Measurements from ENCODE around the gene CR1L. TPM values are rescaled to one million over a fixed set of nuclear protein-coding genes. Genes with fewer than 3 reads are reported as not detected.
"Not testable (repeated sequence)": the region's sequence is repeated elsewhere in the genome, so short reads cannot be mapped to it uniquely, and the experiment has no call there.

Gene CR1L
- total RNA-seq, 2 donors from 2014 or later: not detected

DNA sequence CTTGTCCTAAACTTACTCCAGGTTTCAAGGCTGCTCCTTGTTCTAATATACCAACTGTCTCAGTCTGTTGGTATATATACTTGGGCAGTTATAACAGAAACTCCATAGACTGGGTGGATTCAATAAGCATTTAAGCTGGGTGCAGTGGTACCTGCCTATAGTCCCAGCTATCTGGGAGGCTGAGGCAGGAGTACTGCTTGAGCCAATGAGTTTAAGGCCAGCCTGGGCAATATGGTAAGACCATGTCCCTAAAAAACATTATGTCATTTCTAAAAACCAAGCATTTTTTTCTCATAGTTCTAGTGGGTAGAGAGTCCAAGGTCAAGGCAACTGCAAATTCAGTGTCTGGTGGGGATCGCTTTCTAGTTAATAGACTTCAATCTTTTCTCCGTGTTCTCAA lies 17.4 kb upstream of the CR1L start:
- WGBS: 98% methylated on average over 2 of the region's 2 CpGs
- intact Hi-C loops (cut with DNase I): no loop called here
- H3K4me1 ChIP-seq (replicated peaks): no peaks in the 10 kb centered on the region
- TF ChIP-seq POLR2A (IDR thresholded peaks at IDR 0.05) (no peak), POLR2AphosphoS5 (IDR thresholded peaks at IDR 0.05) (no peak)
- TF ChIP-seq, protein P1, sequence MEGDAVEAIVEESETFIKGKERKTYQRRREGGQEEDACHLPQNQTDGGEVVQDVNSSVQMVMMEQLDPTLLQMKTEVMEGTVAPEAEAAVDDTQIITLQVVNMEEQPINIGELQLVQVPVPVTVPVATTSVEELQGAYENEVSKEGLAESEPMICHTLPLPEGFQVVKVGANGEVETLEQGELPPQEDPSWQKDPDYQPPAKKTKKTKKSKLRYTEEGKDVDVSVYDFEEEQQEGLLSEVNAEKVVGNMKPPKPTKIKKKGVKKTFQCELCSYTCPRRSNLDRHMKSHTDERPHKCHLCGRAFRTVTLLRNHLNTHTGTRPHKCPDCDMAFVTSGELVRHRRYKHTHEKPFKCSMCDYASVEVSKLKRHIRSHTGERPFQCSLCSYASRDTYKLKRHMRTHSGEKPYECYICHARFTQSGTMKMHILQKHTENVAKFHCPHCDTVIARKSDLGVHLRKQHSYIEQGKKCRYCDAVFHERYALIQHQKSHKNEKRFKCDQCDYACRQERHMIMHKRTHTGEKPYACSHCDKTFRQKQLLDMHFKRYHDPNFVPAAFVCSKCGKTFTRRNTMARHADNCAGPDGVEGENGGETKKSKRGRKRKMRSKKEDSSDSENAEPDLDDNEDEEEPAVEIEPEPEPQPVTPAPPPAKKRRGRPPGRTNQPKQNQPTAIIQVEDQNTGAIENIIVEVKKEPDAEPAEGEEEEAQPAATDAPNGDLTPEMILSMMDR (IDR thresholded peaks at IDR 0.05): no peak
- H3K9me3 ChIP-seq: no peaks in the 10 kb centered on the region
- no peaks in the 10 kb centered on the region for H3K27me3 ChIP-seq (replicated peaks; ENCODE audit: insufficient read depth)
- no peak for DNase-seq (ENCODE audit: low spot score)
- no peak overlapping the region for H3K4me3 ChIP-seq
- no peak overlapping the region for H3K27ac ChIP-seq
- no peaks in the 10 kb centered on the region for H3K36me3 ChIP-seq

DNA sequence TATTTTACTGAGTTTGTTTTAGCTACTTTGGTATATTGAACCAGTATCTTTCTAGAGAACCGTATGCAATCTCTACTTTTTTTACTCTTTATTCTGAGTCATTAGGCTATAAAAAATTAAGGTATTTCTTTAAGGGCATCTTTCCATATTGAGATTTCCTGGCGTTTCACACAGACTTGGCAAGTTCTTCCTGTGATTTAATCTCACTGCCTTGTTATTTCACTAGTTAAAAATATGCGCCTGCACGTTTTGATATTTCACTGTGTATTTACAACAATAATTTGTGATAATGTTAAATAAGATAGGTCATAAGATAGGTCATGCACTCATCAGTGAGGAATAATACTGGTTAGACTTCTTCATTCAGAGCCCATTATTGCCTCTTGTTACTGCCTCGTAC lies 16.2 kb upstream of the CR1L start:
- no peak overlapping the region for H3K4me3 ChIP-seq
- TF ChIP-seq POLR2AphosphoS5 (IDR thresholded peaks at IDR 0.05): no peak
- TF ChIP-seq, protein P1 (IDR thresholded peaks at IDR 0.05): no peak
- TF ChIP-seq POLR2A (IDR thresholded peaks at IDR 0.05): no peak
- intact Hi-C loops (cut with DNase I): no loop called here
- no peak for DNase-seq (ENCODE audit: low spot score)
- H3K27ac ChIP-seq: no peak overlapping the region
- WGBS: 16% methylated on average over 5 of the region's 5 CpGs
- no peaks in the 10 kb centered on the region for H3K27me3 ChIP-seq (replicated peaks; ENCODE audit: insufficient read depth)
- no peaks in the 10 kb centered on the region for H3K4me1 ChIP-seq (replicated peaks)
- H3K9me3 ChIP-seq: no peaks in the 10 kb centered on the region
- H3K36me3 ChIP-seq: no peaks in the 10 kb centered on the region

DNA sequence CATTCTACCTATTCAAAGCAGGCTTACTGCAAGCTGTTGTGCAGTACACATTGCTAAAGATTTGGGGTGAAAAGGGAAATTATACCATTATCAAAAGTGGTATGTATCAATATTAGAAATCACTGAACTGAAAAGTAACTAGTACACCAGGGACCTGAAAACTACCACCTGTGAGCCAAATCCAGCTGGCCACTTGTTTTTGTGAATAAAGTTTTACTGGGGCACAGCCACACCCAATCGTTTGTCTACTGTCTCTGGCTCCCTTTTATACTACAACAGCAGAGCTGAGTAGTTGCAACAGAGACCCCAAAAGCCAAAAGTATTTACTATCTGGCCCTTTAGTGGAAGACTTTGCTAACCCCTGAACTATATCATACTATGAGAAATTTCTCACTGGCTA lies 13.8 kb upstream of the CR1L start:
- DNase-seq (ENCODE audit: low spot score): no peak
- intact Hi-C loops (cut with DNase I): no loop called here
- H3K4me1 ChIP-seq (replicated peaks): no peaks in the 10 kb centered on the region
- no peak overlapping the region for H3K4me3 ChIP-seq
- TF ChIP-seq POLR2A (IDR thresholded peaks at IDR 0.05): no peak
- H3K36me3 ChIP-seq: no peaks in the 10 kb centered on the region
- H3K27me3 ChIP-seq (replicated peaks; ENCODE audit: insufficient read depth): no peaks in the 10 kb centered on the region
- H3K9me3 ChIP-seq: no peaks in the 10 kb centered on the region
- no peak overlapping the region for H3K27ac ChIP-seq
- 32% methylated on average over 1 of the region's 1 CpG for WGBS

DNA sequence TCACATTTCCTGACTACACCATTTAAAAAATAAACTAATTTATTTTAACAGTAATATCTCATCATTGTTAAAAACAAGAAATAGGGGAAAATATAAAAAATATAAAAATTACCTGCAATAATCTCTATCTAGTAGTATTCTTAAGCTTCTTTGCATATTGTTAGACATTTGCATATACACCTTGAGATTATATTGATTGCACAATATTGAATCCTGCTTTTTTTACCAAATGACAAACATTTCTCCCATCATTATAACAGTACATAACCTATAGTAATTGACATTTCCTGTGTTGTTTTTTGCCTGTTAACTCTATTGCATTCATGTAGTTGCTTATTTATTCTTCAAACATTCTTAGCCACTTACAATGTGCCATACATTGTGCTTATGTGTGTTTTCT lies 11.7 kb upstream of the CR1L start:
- no peak overlapping the region for H3K27ac ChIP-seq
- intact Hi-C loops (cut with DNase I): no loop called here
- H3K9me3 ChIP-seq: no peaks in the 10 kb centered on the region
- no peak overlapping the region for H3K4me3 ChIP-seq
- DNase-seq (ENCODE audit: low spot score): no peak
- no peak for TF ChIP-seq POLR2AphosphoS5 (IDR thresholded peaks at IDR 0.05)
- TF ChIP-seq, protein P1 (IDR thresholded peaks at IDR 0.05): no peak
- TF ChIP-seq POLR2A (IDR thresholded peaks at IDR 0.05): no peak
- no peaks in the 10 kb centered on the region for H3K27me3 ChIP-seq (replicated peaks; ENCODE audit: insufficient read depth)
- no peaks in the 10 kb centered on the region for H3K4me1 ChIP-seq (replicated peaks)
- no peaks in the 10 kb centered on the region for H3K36me3 ChIP-seq

DNA sequence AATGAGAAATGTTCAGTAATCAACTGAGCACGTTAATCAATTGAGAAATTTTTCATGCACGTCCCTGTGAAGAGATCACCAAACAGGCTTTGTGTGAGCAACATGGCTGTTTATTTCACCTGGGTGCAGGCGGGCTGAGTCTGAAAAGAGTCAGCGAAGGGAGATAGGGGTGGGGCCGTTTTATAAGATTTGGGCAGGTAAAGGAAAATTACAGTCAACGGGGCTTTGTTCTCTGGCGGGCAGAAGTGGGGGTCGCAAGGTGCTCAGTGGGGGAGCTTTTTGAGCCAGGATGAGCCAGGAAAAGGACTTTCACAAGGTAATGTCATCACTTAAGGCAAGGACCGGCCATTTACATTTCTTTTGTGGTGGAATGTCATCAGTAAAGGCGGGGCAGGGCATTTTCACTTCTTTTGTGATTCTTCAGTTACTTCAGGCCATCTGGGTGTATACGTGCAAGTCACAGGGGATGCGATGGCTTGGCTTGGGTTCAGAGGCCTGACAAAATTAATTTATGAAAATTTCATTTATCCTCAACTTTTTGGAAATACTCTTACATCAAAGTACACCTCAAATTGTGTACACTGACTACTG lies 11.1 kb upstream of the CR1L start:
- WGBS: 60% methylated on average over 12 of the region's 12 CpGs
- H3K27ac ChIP-seq; intact Hi-C loops (cut with DNase I); H3K4me3 ChIP-seq; H3K36me3 ChIP-seq; H3K9me3 ChIP-seq; DNase-seq (ENCODE audit: low spot score); H3K27me3 ChIP-seq (replicated peaks; ENCODE audit: insufficient read depth); H3K4me1 ChIP-seq (replicated peaks): not testable (repeated sequence)

DNA sequence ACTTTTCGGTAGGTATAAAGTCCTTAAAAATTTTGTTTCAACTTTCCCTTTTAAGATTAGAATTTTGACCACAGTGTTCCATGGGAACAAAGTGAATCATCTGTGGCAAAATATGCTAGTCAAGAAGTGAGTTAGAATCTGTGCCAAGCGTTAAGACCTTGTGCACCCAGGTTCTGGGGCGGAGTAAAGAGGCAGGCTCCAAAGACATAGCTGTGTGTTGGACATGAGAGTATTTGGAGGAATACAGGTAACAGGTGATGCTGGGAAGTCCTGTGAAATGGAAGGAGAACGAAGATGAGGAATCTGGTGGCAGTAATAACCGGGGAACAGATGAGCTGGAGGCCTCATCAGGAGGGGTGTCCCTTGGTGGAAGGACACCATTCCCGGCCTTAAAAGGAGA lies 10.6 kb upstream of the CR1L start:
- H3K36me3 ChIP-seq; H3K4me3 ChIP-seq; H3K4me1 ChIP-seq (replicated peaks); intact Hi-C loops (cut with DNase I); H3K27ac ChIP-seq; H3K27me3 ChIP-seq (replicated peaks; ENCODE audit: insufficient read depth); H3K9me3 ChIP-seq; DNase-seq (ENCODE audit: low spot score): not testable (repeated sequence)
- WGBS: 82% methylated on average over 6 of the region's 6 CpGs

DNA sequence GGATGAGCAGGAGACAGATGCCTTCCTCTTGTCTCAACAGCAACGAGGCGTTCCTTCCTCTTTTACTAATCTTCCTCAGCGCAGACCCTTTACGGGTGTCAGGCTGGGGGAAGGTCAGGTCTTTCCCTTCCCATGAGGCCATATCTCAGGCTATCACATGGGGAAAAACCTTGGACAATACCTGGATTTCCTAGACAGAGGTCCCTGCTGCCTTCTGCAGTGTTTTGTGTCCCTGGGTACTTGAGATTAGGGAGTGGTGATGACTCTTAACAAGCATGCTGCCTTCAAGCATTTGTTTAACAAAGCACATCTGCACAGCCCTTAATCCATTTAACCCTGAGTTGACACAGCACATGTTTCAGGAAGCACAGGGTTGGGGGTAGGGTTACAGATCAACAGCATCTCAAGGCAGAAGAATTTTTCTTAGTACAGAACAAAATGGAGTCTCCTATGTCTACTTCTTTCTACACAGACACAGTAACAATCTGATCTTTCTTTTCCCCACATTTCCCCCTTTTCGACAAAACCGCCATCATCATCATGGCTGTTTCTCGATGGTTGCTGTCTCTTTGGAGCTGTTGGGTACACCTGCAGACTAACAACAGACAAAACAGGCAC lies 9.3 kb upstream of the CR1L start:
- H3K27ac ChIP-seq; DNase-seq (ENCODE audit: low spot score); H3K4me1 ChIP-seq (replicated peaks); H3K27me3 ChIP-seq (replicated peaks; ENCODE audit: insufficient read depth); H3K9me3 ChIP-seq; H3K4me3 ChIP-seq; H3K36me3 ChIP-seq; intact Hi-C loops (cut with DNase I): not testable (repeated sequence)
- WGBS: 66% methylated on average over 7 of the region's 7 CpGs

DNA sequence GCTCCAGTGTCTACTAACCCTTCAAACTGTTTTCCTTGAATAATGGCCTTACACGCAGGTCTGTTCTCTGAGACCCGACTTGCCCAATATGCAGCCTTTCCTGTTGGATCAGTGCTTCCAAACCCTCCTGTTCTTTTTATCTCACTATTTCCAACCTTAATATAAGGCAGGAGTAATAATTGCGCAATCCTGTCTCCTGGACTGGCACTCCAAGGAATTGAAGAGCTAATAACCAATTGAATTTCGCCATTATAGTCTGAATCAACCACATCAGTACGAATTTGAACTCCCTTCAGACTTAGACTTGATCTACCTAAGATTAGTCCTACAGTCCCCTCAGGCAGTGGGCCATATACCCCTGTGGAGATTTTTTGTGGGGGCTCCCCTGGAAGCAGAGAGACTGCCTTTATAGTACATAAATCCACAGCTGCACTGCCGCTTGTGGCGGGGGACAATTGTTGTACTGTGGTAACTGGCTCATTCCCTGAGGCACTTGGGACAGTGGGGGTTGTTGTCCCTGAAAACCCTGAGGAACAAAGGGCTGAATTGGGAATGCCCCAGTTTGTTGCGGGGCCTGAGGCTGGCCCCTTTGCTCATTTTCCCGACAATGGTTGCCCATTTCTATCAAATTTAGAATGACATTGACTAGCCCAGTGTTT lies 6.3 kb upstream of the CR1L start:
- DNase-seq (ENCODE audit: low spot score); intact Hi-C loops (cut with DNase I); H3K27me3 ChIP-seq (replicated peaks; ENCODE audit: insufficient read depth); H3K9me3 ChIP-seq; H3K36me3 ChIP-seq; H3K4me1 ChIP-seq (replicated peaks); H3K4me3 ChIP-seq; H3K27ac ChIP-seq: not testable (repeated sequence)
- 89% methylated on average over 9 of the region's 9 CpGs for WGBS

DNA sequence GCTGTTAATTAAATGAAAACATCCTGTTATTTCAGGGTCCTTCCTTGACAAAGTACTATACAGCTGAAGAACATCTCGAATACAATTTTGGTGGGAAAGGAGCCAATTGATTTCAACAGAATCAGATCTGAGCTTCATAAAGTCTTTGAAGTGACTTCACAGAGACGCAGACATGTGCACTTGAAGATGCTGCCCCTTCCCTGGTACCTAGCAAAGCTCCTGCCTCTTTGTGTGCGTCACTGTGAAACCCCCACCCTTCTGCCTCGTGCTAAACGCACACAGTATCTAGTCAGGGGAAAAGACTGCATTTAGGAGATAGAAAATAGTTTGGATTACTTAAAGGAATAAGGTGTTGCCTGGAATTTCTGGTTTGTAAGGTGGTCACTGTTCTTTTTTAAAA lies 5.6 kb upstream of the CR1L start:
- WGBS: 46% methylated on average over 5 of the region's 5 CpGs
- H3K9me3 ChIP-seq; H3K27ac ChIP-seq; H3K27me3 ChIP-seq (replicated peaks; ENCODE audit: insufficient read depth); H3K36me3 ChIP-seq; H3K4me1 ChIP-seq (replicated peaks); H3K4me3 ChIP-seq; DNase-seq (ENCODE audit: low spot score); intact Hi-C loops (cut with DNase I): not testable (repeated sequence)
